ENCODE data around the gene MIA2. TPM values are rescaled to one million over a fixed set of nuclear protein-coding genes. Genes with fewer than 3 reads are reported as not detected.
A peak's percentile ranks its signal among the peaks of the same experiment; 100 is the strongest.

MIA2 gene, protein sequence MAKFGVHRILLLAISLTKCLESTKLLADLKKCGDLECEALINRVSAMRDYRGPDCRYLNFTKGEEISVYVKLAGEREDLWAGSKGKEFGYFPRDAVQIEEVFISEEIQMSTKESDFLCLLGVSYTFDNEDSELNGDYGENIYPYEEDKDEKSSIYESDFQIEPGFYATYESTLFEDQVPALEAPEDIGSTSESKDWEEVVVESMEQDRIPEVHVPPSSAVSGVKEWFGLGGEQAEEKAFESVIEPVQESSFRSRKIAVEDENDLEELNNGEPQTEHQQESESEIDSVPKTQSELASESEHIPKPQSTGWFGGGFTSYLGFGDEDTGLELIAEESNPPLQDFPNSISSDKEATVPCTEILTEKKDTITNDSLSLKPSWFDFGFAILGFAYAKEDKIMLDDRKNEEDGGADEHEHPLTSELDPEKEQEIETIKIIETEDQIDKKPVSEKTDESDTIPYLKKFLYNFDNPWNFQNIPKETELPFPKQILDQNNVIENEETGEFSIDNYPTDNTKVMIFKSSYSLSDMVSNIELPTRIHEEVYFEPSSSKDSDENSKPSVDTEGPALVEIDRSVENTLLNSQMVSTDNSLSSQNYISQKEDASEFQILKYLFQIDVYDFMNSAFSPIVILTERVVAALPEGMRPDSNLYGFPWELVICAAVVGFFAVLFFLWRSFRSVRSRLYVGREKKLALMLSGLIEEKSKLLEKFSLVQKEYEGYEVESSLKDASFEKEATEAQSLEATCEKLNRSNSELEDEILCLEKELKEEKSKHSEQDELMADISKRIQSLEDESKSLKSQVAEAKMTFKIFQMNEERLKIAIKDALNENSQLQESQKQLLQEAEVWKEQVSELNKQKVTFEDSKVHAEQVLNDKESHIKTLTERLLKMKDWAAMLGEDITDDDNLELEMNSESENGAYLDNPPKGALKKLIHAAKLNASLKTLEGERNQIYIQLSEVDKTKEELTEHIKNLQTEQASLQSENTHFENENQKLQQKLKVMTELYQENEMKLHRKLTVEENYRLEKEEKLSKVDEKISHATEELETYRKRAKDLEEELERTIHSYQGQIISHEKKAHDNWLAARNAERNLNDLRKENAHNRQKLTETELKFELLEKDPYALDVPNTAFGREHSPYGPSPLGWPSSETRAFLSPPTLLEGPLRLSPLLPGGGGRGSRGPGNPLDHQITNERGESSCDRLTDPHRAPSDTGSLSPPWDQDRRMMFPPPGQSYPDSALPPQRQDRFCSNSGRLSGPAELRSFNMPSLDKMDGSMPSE (N-terminal part only)
- total RNA-seq = 10 to 100 TPM; 41.4 to 72.4 (median 58.9) TPM
- polyA plus RNA-seq = 10 to 100 TPM; 23.6 to 45.6 (median 26.1) TPM
- long read RNA-seq, donor 1 = 0 reads
- long read RNA-seq, donor 2 = 0 reads
- long read RNA-seq, donor 3 = 0 reads
- long read RNA-seq, donor 4 = 0 reads
- long read RNA-seq, donor 5, partial matches to known transcripts = 0 of 3 reads
- long read RNA-seq, donor 5, other reads (novel, unspliced or antisense) = 0 of 3 reads
- long read RNA-seq, donor 6, partial matches to known transcripts = 18 of 21 reads
- long read RNA-seq, donor 6, other reads (novel, unspliced or antisense) = 0 of 21 reads
- long read RNA-seq, donor 7, partial matches to known transcripts = 9 of 11 reads
- long read RNA-seq, donor 7, other reads (novel, unspliced or antisense) = 0 of 11 reads
- long read RNA-seq, donor 8 = 0 reads
- long read RNA-seq, donor 9, partial matches to known transcripts = 9 of 9 reads
- long read RNA-seq, donor 9, other reads (novel, unspliced or antisense) = 0 of 9 reads
- long read RNA-seq, donor 10, partial matches to known transcripts = 0 of 1 reads
- long read RNA-seq, donor 10, other reads (novel, unspliced or antisense) = 0 of 1 reads

DNA sequence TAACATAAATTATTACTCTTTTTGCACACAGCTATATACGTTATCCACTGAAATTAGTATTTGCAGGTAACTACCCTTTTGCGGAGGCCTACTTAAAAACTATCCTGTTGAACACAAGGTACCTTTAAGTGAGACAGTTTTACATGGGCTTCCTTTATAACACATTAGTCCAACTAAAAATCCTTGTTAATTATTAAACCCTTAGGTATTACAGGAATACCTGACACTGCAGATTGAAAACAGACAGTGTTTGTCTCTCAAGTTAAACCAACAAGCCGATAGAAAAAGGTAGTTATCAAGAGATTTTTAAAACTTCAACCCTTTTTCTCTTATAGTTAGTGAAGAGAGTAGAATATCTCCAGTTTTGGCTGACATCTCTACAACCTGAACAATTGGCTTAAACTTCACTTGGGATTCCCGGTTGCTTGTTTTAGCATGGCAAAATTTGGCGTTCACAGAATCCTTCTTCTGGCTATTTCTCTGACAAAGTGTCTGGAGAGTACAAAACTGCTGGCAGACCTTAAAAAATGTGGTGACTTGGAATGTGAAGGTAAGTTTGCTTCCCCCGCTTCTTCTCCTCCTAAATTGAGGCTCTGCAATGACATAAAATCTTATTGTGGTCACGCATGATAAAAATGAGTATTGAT, at the start of gene MIA2:
Gene MIA2, plus strand, starts transcription at position 236 of the 647 bp plus-strand sequence. Its CDS starts 200 bp downstream, at position 436.
- Histone ChIP-seq H3K4me1 (peaks cover 0 to 21% (median 7%) of the 10 kb centered on the region in 4 donors), H3K9me3 (no peaks in the 10 kb centered on the region), H3K27ac (peak within 1 kb of the TSS in 4 of 5 donors; percentile 50 to 61 (median 56)), H3K36me3 (no peaks in the 10 kb centered on the region), H3K27me3 (no peaks in the 10 kb centered on the region), H3K4me3 (peak within 1 kb of the TSS; percentile 15 to 40 (median 26))
- 35 to 60% (median 52%) methylated on average over 7 of the region's 7 CpGs for WGBS, 5 donors
- no peak for DNase-seq
- intact Hi-C loops (cut with DNase I; ENCODE audit: low total_unique reads) = no loop called here
- TF ChIP-seq EP300 (IDR thresholded peaks at IDR 0.05) (no peak), POLR2A (IDR thresholded peaks at IDR 0.05) (no peak), POLR2AphosphoS5 (IDR thresholded peaks at IDR 0.05) (no peak)
- TF ChIP-seq, protein P1, sequence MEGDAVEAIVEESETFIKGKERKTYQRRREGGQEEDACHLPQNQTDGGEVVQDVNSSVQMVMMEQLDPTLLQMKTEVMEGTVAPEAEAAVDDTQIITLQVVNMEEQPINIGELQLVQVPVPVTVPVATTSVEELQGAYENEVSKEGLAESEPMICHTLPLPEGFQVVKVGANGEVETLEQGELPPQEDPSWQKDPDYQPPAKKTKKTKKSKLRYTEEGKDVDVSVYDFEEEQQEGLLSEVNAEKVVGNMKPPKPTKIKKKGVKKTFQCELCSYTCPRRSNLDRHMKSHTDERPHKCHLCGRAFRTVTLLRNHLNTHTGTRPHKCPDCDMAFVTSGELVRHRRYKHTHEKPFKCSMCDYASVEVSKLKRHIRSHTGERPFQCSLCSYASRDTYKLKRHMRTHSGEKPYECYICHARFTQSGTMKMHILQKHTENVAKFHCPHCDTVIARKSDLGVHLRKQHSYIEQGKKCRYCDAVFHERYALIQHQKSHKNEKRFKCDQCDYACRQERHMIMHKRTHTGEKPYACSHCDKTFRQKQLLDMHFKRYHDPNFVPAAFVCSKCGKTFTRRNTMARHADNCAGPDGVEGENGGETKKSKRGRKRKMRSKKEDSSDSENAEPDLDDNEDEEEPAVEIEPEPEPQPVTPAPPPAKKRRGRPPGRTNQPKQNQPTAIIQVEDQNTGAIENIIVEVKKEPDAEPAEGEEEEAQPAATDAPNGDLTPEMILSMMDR (IDR thresholded peaks at IDR 0.05) = no peak

DNA sequence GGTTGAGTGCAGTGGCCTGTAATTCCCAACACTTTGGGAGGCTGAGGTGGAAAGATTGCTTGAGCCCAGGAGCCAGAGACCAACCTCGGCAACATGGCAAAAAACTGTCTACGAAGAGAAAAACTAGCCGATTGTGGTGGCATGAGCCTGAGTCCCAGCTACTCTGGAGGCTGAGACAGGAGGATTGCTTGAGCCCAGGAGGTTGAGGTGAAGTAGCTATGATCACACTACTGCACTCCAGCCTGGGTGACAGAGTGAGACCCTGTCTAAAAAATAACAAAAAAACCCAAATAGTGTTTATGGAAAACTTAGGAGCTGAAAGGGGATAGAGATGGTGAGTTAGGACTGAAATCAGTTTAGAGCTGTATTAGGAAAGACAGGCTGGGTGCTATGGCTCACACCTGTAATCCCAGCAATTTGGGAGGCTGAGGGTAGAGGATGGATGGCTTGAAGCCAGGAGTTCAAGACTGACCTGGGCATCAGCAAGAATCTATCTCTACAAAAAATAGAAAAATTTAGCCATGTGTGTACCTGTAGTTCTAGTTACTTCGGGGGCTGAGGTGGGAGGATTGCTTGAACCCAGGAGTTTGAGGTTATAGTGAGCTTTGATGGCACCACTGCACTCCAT, 49.0 kb upstream of the MIA2 start:
- Histone ChIP-seq H3K4me3 (no peak overlapping the region), H3K4me1 (peaks cover 0 to 25% (median 10%) of the 10 kb centered on the region in 4 donors), H3K36me3 (peaks cover 37 to 56% (median 55%) of the 10 kb centered on the region in 4 donors), H3K27me3 (no peaks in the 10 kb centered on the region), H3K27ac (no peak overlapping the region), H3K9me3 (no peaks in the 10 kb centered on the region)
- TF ChIP-seq, protein P1 (IDR thresholded peaks at IDR 0.05) = no peak
- TF ChIP-seq POLR2AphosphoS5 (IDR thresholded peaks at IDR 0.05) = no peak
- TF ChIP-seq EP300 (IDR thresholded peaks at IDR 0.05) = no peak
- no peak for TF ChIP-seq POLR2A (IDR thresholded peaks at IDR 0.05)
- intact Hi-C loops (cut with DNase I; ENCODE audit: low total_unique reads) = no loop called here
- no peak for DNase-seq
- WGBS, 5 donors = 94 to 99% (median 97%) methylated on average over 4 of the region's 4 CpGs

DNA sequence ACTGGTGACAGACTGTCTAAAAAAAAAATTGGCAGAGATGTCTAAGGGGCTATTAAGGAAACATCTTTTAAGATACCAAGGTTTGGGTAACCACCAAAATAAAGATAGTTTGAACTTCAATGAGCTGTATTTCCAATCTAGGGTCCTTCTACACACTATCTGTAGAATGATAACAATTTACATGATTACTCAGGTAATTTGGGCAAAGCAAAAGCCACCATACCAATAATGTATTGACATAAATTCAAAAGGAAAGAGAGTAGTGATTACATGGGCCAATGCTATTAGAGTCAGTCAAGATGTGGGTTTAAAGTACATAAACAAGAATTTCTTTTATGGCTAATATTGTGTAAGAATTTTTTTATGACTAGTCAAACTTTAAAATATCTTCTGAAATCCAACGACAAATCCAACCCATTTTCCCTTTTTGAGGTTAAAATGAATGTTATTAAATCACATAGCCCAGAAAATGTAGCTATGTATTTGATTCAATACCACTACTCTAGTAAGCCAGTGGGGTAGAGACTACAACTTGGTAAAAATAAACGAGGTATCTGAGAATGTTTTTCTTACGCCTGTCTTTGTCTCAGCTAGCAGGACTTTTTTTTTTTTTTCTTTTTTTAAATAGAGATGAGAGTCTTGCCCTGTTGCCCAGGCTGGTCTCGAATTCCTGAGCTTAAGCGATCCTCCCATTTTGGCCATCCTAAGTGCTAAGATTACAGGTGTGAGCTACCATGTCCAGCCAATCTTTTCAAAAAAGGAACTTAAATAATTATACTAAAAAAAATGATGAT, 48.3 kb upstream of the MIA2 start:
- TF ChIP-seq EP300 (IDR thresholded peaks at IDR 0.05) = no peak
- TF ChIP-seq POLR2AphosphoS5 (IDR thresholded peaks at IDR 0.05) = no peak
- TF ChIP-seq, protein P1 (IDR thresholded peaks at IDR 0.05) = no peak
- no peak for TF ChIP-seq POLR2A (IDR thresholded peaks at IDR 0.05)
- WGBS, 5 donors = 91 to 95% (median 92%) methylated on average over 5 of the region's 5 CpGs
- intact Hi-C loops (cut with DNase I; ENCODE audit: low total_unique reads) = no loop called here
- Histone ChIP-seq H3K9me3 (no peaks in the 10 kb centered on the region), H3K4me3 (no peak overlapping the region), H3K36me3 (peaks cover 31 to 49% (median 48%) of the 10 kb centered on the region in 4 donors), H3K4me1 (peaks cover 0 to 21% (median 10%) of the 10 kb centered on the region in 4 donors), H3K27me3 (no peaks in the 10 kb centered on the region), H3K27ac (no peak overlapping the region)
- no peak for DNase-seq

All from stomach (tissue), 19 donors.